Spleen (tissue), 11 donors: ENCODE measurements around the gene RCN2. TPM values are rescaled to one million over a fixed set of nuclear protein-coding genes. Genes with fewer than 3 reads are reported as not detected.

Experiments
- DNase-seq: peaks from one replicate; pipeline ENCODE4 v3.0.0-alpha.2; 2020
- H3K27ac ChIP-seq, 8 donors: fragments of 200-600 bp; sonication (generic) in 7 of 8; 1 replicate in 4 of 8; 2 replicates in 4 of 8; pipeline versions ENCODE4 v1.5.0 to v1.8.0; 2016 to 2021; ENCODE audit warnings: inconsistent platforms in 4 of 8, mild to moderate bottlenecking in 4 of 8, moderate library complexity in 1 of 8
- H3K27me3 ChIP-seq, 7 donors: fragments of 200-600 bp; sonication (generic) in 6 of 7; replicated peaks in 1 of 7; 1 replicate in 4 of 7; 2 replicates in 3 of 7; pipeline versions ENCODE4 v1.5.0 to v1.8.0; 2016 to 2021; ENCODE audit warnings: inconsistent platforms in 3 of 7, mild to moderate bottlenecking in 1 of 7
- H3K36me3 ChIP-seq, 6 donors: fragments of 200-600 bp; sonication (generic) in 5 of 6; 1 replicate in 4 of 6; 2 replicates in 2 of 6; pipeline versions ENCODE4 v1.5.0 to v1.8.0; 2016 to 2021; ENCODE audit warnings: inconsistent platforms in 2 of 6
- H3K4me1 ChIP-seq, 6 donors: fragments of 200-600 bp; sonication (generic) in 5 of 6; 1 replicate in 3 of 6; 2 replicates in 3 of 6; pipeline versions ENCODE4 v1.5.0 to v1.8.0; 2016 to 2021; ENCODE audit warnings: inconsistent platforms in 3 of 6
- H3K4me3 ChIP-seq, 8 donors: fragments of 200-600 bp; sonication (generic) in 7 of 8; 1 replicate in 4 of 8; 2 replicates in 4 of 8; pipeline versions ENCODE4 v1.5.0 to v1.8.0; 2016 to 2021; ENCODE audit warnings: inconsistent platforms in 4 of 8, mild to moderate bottlenecking in 4 of 8, moderate library complexity in 2 of 8
- H3K9me3 ChIP-seq, 8 donors: fragments of 200-600 bp; sonication (generic) in 7 of 8; 1 replicate in 4 of 8; 2 replicates in 4 of 8; pipeline versions ENCODE4 v1.5.0 to v1.8.0; 2016 to 2021; ENCODE audit warnings: inconsistent platforms in 4 of 8
- POLR2A ChIP-seq, 3 donors: fragments of 450-650 bp; IDR thresholded peaks; one replicate each; pipeline ENCODE4 v1.5.1; 2017; ENCODE audit warnings: antibody characterized with exemption in 3 of 3, mild to moderate bottlenecking in 1 of 3
- POLR2AphosphoS5 ChIP-seq, 3 donors: sonication (generic); formaldehyde crosslinking; IDR thresholded peaks; one replicate each; pipeline ENCODE4 v1.5.1; 2017; ENCODE audit warnings: antibody characterized with exemption in 3 of 3
- WGBS, 5 donors: extraction: QIAGEN DNeasy Blood & Tissue Kit in 3 of 5; methylation state at CpG; one replicate each; pipeline versions ENCODE4 v1.1.5 to v1.1.7; 2013 to 2018; 5-methylcytosine and 5-hydroxymethylcytosine counted together
- intact Hi-C: fragments of 100-400 bp; cut with DNase I; formaldehyde crosslinking; loops from one replicate; pipeline ENCODE4 v1.15.0; 2023; ENCODE audit warnings: low total_unique reads
- polyA plus RNA-seq, 3 donors: library from polyadenylated mRNA; stranded (reverse); fragments of 200-250 nt; gene quantifications; one replicate each; pipeline ENCODE4 v1.2.1, GENCODE V29; 2013
- total RNA-seq, 7 donors: library from RNA; depleted of rRNA in 3 of 7; stranded (reverse); fragments of >200 nt in 3 of 7; fragmentation: NEBNext Ultra II Directional in 4 of 7; extraction: Animal tissue kit (Norgen Biotek cat#: 25700) in 4 of 7; gene quantifications; one replicate each; pipeline versions ENCODE4 v1.1.0 to v1.2.1, GENCODE V29; 2016 to 2021
- TF ChIP-seq, protein P1 (sequence below), 11 experiments: fragments of 200-600 bp in 7 of 11; fragments of 450-650 bp in 4 of 11; sonication (generic) in 4 of 11; IDR thresholded peaks in 8 of 11; conservative IDR thresholded peaks in 3 of 11; 1 replicate in 7 of 11; 2 replicates in 4 of 11; pipeline versions ENCODE4 v1.4.0 to v1.8.0; 2016 to 2021; ENCODE audit warnings: antibody characterized with exemption in 11 of 11, inconsistent platforms in 4 of 11, mild to moderate bottlenecking in 1 of 11
- donor health status: healthy with polysubstance abuse.
- donor health status: DM: no; HTN: no; CAD: no; lungs with moderate emphysema.
- donor health status: DM: no; HTN: no; CAD: no.
- donor health status: Bipolar disorder and iron deficiency.
- donor health status: healthy.
- donor health status: DM: no; HTN: no; CAD: no.
- donor health status: DM: yes; HTN: yes; CAD: no.

Gene RCN2
- total and polyA plus RNA-seq, 10 donors, result 24.6 to 38.3 (median 31.6) TPM

DNA sequence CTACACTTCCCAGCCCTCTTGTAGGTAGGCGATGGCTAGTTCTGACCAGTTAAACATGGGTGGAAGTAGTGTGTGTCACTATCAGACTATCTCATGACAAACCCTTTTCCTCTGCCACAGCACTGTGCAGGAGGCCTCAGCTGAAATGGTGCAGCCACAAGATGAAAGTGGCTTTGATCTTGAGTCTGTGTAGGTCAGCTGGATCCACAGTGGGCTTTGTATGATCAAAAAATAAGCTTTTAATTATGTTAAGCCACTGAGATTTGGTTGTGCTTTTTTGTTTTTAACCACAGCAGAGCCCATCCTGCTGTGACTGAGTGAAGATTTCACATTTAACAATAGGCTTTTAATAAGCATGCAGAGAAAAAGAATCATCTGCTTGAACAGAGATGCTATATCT, 19.7 kb downstream of the RCN2 start:
- WGBS, 5 donors, result 73 to 96% (median 90%) methylated on average over 1 of the region's 1 CpG
- no peak overlapping the region for H3K27ac ChIP-seq
- peaks cover 0 to 13% (median 0%) of the 10 kb centered on the region in 6 donors for H3K4me1 ChIP-seq
- no peaks in the 10 kb centered on the region for H3K9me3 ChIP-seq
- TF ChIP-seq POLR2AphosphoS5 (IDR thresholded peaks at IDR 0.05) (no peak), POLR2A (IDR thresholded peaks at IDR 0.05) (no peak)
- TF ChIP-seq, protein P1, sequence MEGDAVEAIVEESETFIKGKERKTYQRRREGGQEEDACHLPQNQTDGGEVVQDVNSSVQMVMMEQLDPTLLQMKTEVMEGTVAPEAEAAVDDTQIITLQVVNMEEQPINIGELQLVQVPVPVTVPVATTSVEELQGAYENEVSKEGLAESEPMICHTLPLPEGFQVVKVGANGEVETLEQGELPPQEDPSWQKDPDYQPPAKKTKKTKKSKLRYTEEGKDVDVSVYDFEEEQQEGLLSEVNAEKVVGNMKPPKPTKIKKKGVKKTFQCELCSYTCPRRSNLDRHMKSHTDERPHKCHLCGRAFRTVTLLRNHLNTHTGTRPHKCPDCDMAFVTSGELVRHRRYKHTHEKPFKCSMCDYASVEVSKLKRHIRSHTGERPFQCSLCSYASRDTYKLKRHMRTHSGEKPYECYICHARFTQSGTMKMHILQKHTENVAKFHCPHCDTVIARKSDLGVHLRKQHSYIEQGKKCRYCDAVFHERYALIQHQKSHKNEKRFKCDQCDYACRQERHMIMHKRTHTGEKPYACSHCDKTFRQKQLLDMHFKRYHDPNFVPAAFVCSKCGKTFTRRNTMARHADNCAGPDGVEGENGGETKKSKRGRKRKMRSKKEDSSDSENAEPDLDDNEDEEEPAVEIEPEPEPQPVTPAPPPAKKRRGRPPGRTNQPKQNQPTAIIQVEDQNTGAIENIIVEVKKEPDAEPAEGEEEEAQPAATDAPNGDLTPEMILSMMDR (IDR thresholded peaks at IDR 0.05 in 8 of 11, conservative IDR thresholded peaks at IDR 0.05 in 3 of 11), result no peak
- H3K27me3 ChIP-seq, result no peaks in the 10 kb centered on the region
- intact Hi-C loops, result no loop called here
- no peak for DNase-seq
- no peak overlapping the region for H3K4me3 ChIP-seq
- peaks cover 0 to 48% (median 21%) of the 10 kb centered on the region in 6 donors for H3K36me3 ChIP-seq

DNA sequence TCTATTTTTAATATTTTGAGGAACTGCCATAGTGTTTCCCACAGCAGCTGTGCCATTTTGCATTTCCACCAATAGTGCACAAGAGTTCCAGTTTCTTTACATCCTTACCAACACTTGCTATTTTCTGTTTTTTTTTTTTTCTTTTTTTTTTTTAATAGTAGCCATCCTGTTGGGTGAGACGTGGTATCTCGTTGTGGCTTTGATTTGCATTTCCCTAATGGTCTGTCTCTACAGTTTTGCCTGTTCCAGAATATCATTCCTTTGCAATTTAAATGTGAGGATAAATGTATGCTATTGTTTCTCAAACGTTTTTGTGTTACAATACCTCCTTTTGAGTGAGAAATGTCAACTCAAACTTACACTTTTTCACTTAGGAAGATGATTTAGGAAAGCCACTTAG, 22.4 kb downstream of the RCN2 start:
- Histone ChIP-seq H3K36me3 (peaks cover 0 to 25% (median 10%) of the 10 kb centered on the region in 6 donors), H3K4me1 (no peaks in the 10 kb centered on the region), H3K4me3 (no peak overlapping the region), H3K9me3 (no peaks in the 10 kb centered on the region), H3K27ac (no peak overlapping the region), H3K27me3 (no peaks in the 10 kb centered on the region)
- no peak for DNase-seq
- intact Hi-C loops, result no loop called here
- no peak for TF ChIP-seq POLR2AphosphoS5 (IDR thresholded peaks at IDR 0.05)
- TF ChIP-seq, protein P1 (IDR thresholded peaks at IDR 0.05 in 8 of 11, conservative IDR thresholded peaks at IDR 0.05 in 3 of 11), result no peak
- TF ChIP-seq POLR2A (IDR thresholded peaks at IDR 0.05), result no peak
- 52 to 74% (median 56%) methylated on average over 3 of the region's 3 CpGs for WGBS, 5 donors

DNA sequence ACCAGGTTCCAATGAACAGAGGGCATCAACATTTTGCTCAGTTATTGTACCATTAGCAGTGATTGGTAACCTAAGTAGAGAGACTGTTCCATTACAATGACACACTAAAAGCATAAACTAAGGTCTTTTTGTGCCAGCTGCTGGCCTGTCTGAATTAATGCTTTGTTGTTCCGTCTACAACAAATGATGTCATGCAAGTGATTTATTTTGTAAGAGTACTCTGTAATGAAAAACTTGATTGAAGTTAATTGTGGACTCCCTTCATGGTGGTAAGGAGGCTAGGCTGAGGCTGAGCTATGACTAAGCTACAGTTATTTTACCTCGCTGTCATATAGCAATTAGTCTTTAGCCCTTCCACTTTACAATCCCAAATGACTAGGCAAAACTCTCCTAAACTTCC, 23.2 kb downstream of the RCN2 start:
- Histone ChIP-seq H3K36me3 (peaks cover 0 to 17% (median 4%) of the 10 kb centered on the region in 6 donors), H3K4me3 (no peak overlapping the region), H3K4me1 (no peaks in the 10 kb centered on the region), H3K27ac (no peak overlapping the region), H3K27me3 (no peaks in the 10 kb centered on the region), H3K9me3 (no peaks in the 10 kb centered on the region)
- no peak for DNase-seq
- 79 to 93% (median 84%) methylated on average over 2 of the region's 2 CpGs for WGBS, 5 donors
- TF ChIP-seq POLR2A (IDR thresholded peaks at IDR 0.05) (no peak), POLR2AphosphoS5 (IDR thresholded peaks at IDR 0.05) (no peak)
- TF ChIP-seq, protein P1 (IDR thresholded peaks at IDR 0.05 in 8 of 11, conservative IDR thresholded peaks at IDR 0.05 in 3 of 11), result no peak
- intact Hi-C loops, result no loop called here

DNA sequence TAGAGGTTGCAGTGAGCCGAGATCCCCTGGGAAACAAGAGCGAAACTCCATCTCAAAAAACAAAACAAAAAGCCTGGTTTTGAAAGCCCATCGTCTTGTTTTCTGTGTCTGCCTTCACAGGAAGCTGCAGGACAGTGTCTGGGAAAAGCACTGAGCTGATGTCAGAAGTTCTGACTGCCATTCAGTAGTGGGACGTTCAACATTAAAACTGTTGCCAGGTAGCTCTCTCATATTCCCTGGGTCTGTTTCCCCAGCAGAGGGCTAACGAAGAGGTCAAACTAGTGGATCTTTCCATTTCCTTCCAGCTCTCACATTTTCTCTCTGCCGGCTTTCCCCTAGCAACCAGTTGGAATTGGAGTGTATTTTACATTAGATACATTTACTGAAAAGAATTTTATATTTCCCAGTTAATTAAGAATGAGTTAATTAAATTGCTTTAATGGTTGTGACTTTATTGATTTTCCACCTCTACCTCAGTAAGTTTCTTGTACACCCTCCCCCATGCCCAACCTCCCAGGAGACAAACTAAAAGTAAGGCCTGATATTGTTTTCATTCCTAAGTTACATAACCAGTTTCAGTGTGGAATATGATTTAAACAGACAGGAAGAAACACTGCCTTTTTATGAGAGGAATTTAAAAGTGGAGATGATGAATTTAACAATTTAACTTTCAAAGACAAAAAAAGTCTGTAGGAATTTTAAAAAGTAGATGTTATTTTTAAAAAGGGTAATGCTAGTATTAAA, 29.9 kb downstream of the RCN2 start:
- Histone ChIP-seq H3K9me3 (no peaks in the 10 kb centered on the region), H3K27me3 (peaks cover 0 to 5% (median 0%) of the 10 kb centered on the region in 7 donors), H3K4me1 (no peaks in the 10 kb centered on the region), H3K4me3 (no peak overlapping the region), H3K27ac (no peak overlapping the region), H3K36me3 (no peaks in the 10 kb centered on the region)
- intact Hi-C loops, result no loop called here
- DNase-seq, result no peak
- TF ChIP-seq, protein P1 (IDR thresholded peaks at IDR 0.05 in 8 of 11, conservative IDR thresholded peaks at IDR 0.05 in 3 of 11), result no peak
- TF ChIP-seq POLR2A (IDR thresholded peaks at IDR 0.05), result no peak
- TF ChIP-seq POLR2AphosphoS5 (IDR thresholded peaks at IDR 0.05), result no peak
- WGBS, 5 donors, result 70 to 87% (median 82%) methylated on average over 6 of the region's 6 CpGs
